ENCODE results near the gene GPX7.

Gene GPX7

DNA sequence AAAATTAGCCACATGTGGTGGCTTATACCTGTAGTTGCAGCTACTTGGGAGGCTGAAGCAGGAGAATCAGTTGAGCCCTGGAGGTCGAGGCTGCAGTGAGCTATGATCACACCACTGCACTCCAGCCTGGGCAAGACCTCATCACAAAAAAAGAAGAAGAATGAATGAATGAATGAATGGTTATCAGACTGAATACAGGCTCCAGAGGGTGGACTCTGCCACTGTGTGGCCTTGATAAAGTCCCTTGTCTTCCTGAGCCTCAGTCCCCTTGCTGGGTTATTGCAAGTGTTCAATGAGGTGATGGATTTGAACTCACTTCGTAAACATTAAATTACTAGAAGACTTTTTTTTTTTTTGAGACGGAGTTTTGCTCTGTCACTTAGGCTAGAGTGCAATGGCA, 55.5 kb downstream of the GPX7 start:
- Histone ChIP-seq H3K4me3 (ENCODE audit: low read length in 2 of 2) (no peak overlapping the region), H3K9ac (ENCODE audit: low read depth in 1 of 2, low read length in 2 of 2) (no peak overlapping the region), H3K36me3 (ENCODE audit: control insufficient read depth in 2 of 2, insufficient read depth in 2 of 2, low read length in 2 of 2) (no peaks in the 10 kb centered on the region), H3K27ac (ENCODE audit: low read depth in 2 of 2, low read length in 2 of 2) (no peak overlapping the region), H3K27me3 (ENCODE audit: control insufficient read depth in 2 of 2, insufficient read depth in 2 of 2, low read length in 2 of 2) (no peaks in the 10 kb centered on the region), H3K9me3 (ENCODE audit: control insufficient read depth in 2 of 2, low read length in 2 of 2) (no peaks in the 10 kb centered on the region), H3K4me1 (ENCODE audit: control insufficient read depth in 2 of 2, insufficient read depth in 2 of 2, low read length in 2 of 2) (no peaks in the 10 kb centered on the region)
